SK-N-SH treated with all-trans-retinoic acid at 6 μM for 48 hours (cell line): Measurements from ENCODE around the gene TBC1D25.

Experiments used
- ATAC-seq: fragments of 200-7000 bp; cut with Tn5 transposase; 3 replicates; pipeline ENCODE4 v1.9.1; 2020; ENCODE audit warnings: mild to moderate bottlenecking, moderate library complexity
- BACH2 ChIP-seq: fragments of 250-450 bp; sonication (Bioruptor Pico); IDR thresholded peaks from 2 replicates; pipeline ENCODE4 v1.9.0; 2021; ENCODE audit warnings: mild to moderate bottlenecking, borderline replicate concordance
- CSDC2 ChIP-seq: fragments of 250-450 bp; sonication (Bioruptor Pico); IDR thresholded peaks from 2 replicates; pipeline ENCODE4 v1.5.0; 2020; ENCODE audit warnings: mild to moderate bottlenecking, moderate library complexity
- ESRRG ChIP-seq: fragments of 250-450 bp; sonication (Bioruptor Pico); IDR thresholded peaks from 2 replicates; pipeline ENCODE4 v1.6.1; 2021; ENCODE audit warnings: mild to moderate bottlenecking
- GLIS3 ChIP-seq: fragments of 250-450 bp; sonication (Bioruptor Pico); IDR thresholded peaks from 2 replicates; pipeline ENCODE4 v1.5.0; 2020; ENCODE audit warnings: mild to moderate bottlenecking, moderate library complexity
- ISL1 ChIP-seq: fragments of 250-450 bp; sonication (Bioruptor Pico); IDR thresholded peaks from 2 replicates; pipeline ENCODE4 v2.1.2; 2022; ENCODE audit warnings: mild to moderate bottlenecking, moderate library complexity
- OSR1 ChIP-seq: fragments of 250-450 bp; sonication (Bioruptor Pico); IDR thresholded peaks from 2 replicates; pipeline ENCODE4 v1.8.0; 2022; ENCODE audit warnings: moderate library complexity, mild to moderate bottlenecking, inconsistent platforms
- POU6F1 ChIP-seq: fragments of 250-450 bp; sonication (Bioruptor Pico); IDR thresholded peaks from 2 replicates; pipeline ENCODE4 v1.8.0; 2021; ENCODE audit warnings: low read depth, mild to moderate bottlenecking, moderate library complexity, borderline replicate concordance
- PPARA ChIP-seq: fragments of 250-450 bp; sonication (Bioruptor Pico); IDR thresholded peaks from 2 replicates; pipeline ENCODE4 v1.5.0; 2020; ENCODE audit warnings: mild to moderate bottlenecking, borderline replicate concordance
- RARB ChIP-seq: fragments of 250-450 bp; sonication (Bioruptor Pico); IDR thresholded peaks from 2 replicates; pipeline ENCODE4 v1.8.0; 2021; ENCODE audit warnings: mild to moderate bottlenecking, moderate library complexity
- SNAI2 ChIP-seq: fragments of 250-450 bp; sonication (Bioruptor Pico); IDR thresholded peaks from 2 replicates; pipeline ENCODE4 v1.5.0; 2020; ENCODE audit warnings: mild to moderate bottlenecking, moderate library complexity
- TOX ChIP-seq: fragments of 250-450 bp; sonication (Bioruptor Pico); IDR thresholded peaks from 2 replicates; pipeline ENCODE4 v1.8.0; 2021; ENCODE audit warnings: mild to moderate bottlenecking, moderate library complexity, borderline replicate concordance
- TSHZ2 ChIP-seq: fragments of 250-450 bp; sonication (Bioruptor Pico); IDR thresholded peaks from 2 replicates; pipeline ENCODE4 v1.5.0; 2020; ENCODE audit warnings: mild to moderate bottlenecking, moderate library complexity
- ZC3H10 ChIP-seq: fragments of 250-450 bp; sonication (Bioruptor Pico); IDR thresholded peaks from 2 replicates; pipeline ENCODE4 v1.5.1; 2021; ENCODE audit warnings: mild to moderate bottlenecking, moderate library complexity
- ZFP3 ChIP-seq: fragments of 250-450 bp; sonication (Bioruptor Pico); IDR thresholded peaks from 2 replicates; pipeline ENCODE4 v1.5.0; 2020; ENCODE audit warnings: mild to moderate bottlenecking, moderate library complexity
- ZFP30 ChIP-seq: fragments of 450-650 bp; formaldehyde crosslinking; IDR thresholded peaks from 2 replicates; pipeline ENCODE4 v1.5.0; 2022; ENCODE audit warnings: mild to moderate bottlenecking, moderate library complexity
- ZNF565 ChIP-seq: fragments of 450-650 bp; formaldehyde crosslinking; conservative IDR thresholded peaks from 2 replicates; pipeline ENCODE4 v1.5.0; 2020; ENCODE audit warnings: low read depth, mild to moderate bottlenecking, moderate library complexity
- ZNF70 ChIP-seq: fragments of 450-650 bp; formaldehyde crosslinking; IDR thresholded peaks from 2 replicates; pipeline ENCODE4 v1.5.0; 2020; ENCODE audit warnings: mild to moderate bottlenecking, moderate library complexity
- ZNF8 ChIP-seq: fragments of 450-650 bp; formaldehyde crosslinking; IDR thresholded peaks from 2 replicates; pipeline ENCODE4 v1.5.0; 2020; ENCODE audit warnings: mild to moderate bottlenecking, moderate library complexity
- TF ChIP-seq, protein P1 (sequence below): fragments of 250-450 bp; sonication (Bioruptor Pico); IDR thresholded peaks from 2 replicates; pipeline ENCODE4 v1.5.1; 2021; ENCODE audit warnings: mild to moderate bottlenecking, moderate library complexity
- TF ChIP-seq, protein P2 (sequence below): fragments of 250-450 bp; sonication (Bioruptor Pico); IDR thresholded peaks from 2 replicates; pipeline ENCODE4 v1.8.0; 2020; ENCODE audit warnings: mild to moderate bottlenecking, moderate library complexity, borderline replicate concordance
- TF ChIP-seq, protein P3 (sequence below): fragments of 250-450 bp; sonication (Bioruptor Pico); IDR thresholded peaks from 2 replicates; pipeline ENCODE4 v1.5.1; 2020; ENCODE audit warnings: low read depth, mild to moderate bottlenecking, moderate library complexity

Gene TBC1D25

DNA sequence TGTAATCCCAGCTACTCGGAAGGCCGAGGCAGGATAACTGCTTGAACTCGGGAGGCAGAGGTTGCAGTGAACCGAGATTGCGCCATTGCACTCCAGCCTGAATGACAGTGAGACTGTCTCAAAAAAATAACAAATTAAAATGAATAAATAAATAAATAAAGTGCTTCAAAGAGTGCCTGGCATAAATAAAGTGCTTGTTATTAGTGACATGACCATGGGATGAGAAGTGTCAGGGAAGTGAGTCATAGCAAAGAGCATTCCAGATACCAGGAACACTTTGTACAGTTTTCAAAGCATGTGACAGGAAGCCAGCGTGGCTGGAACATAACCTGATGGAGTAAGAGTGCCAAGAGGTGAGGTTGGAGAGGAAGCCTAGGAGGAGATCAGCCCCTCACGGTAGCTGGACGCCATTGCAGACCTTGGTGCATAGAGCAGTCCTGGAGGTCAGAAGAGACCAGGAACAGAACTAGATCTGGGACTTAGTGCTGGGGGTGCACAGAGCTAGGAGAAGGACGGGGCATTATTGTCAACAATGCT lies 51.8 kb downstream of the TBC1D25 start:
- ATAC-seq = peak; percentile 82
- no peak for TF ChIP-seq POU6F1 (CRISPR knock-in tag)
- TF ChIP-seq, protein P1, sequence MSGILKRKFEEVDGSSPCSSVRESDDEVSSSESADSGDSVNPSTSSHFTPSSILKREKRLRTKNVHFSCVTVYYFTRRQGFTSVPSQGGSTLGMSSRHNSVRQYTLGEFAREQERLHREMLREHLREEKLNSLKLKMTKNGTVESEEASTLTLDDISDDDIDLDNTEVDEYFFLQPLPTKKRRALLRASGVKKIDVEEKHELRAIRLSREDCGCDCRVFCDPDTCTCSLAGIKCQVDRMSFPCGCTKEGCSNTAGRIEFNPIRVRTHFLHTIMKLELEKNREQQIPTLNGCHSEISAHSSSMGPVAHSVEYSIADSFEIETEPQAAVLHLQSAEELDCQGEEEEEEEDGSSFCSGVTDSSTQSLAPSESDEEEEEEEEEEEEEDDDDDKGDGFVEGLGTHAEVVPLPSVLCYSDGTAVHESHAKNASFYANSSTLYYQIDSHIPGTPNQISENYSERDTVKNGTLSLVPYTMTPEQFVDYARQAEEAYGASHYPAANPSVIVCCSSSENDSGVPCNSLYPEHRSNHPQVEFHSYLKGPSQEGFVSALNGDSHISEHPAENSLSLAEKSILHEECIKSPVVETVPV (CRISPR knock-in tag) = no peak
- no peak for TF ChIP-seq TSHZ2
- no peak for TF ChIP-seq SNAI2 (CRISPR knock-in tag)
- peak; percentile 40; the same call in 1 of the 2 replicates for TF ChIP-seq ISL1 (CRISPR knock-in tag)
- TF ChIP-seq, protein P2, sequence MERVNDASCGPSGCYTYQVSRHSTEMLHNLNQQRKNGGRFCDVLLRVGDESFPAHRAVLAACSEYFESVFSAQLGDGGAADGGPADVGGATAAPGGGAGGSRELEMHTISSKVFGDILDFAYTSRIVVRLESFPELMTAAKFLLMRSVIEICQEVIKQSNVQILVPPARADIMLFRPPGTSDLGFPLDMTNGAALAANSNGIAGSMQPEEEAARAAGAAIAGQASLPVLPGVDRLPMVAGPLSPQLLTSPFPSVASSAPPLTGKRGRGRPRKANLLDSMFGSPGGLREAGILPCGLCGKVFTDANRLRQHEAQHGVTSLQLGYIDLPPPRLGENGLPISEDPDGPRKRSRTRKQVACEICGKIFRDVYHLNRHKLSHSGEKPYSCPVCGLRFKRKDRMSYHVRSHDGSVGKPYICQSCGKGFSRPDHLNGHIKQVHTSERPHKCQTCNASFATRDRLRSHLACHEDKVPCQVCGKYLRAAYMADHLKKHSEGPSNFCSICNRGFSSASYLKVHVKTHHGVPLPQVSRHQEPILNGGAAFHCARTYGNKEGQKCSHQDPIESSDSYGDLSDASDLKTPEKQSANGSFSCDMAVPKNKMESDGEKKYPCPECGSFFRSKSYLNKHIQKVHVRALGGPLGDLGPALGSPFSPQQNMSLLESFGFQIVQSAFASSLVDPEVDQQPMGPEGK (CRISPR knock-in tag) = no peak

GRCh38 chrX:48592971-48593370 lies 53.5 kb downstream of the TBC1D25 start:
- TF ChIP-seq ESRRG (CRISPR knock-in tag) = no peak
- no peak for TF ChIP-seq ISL1 (CRISPR knock-in tag)
- no peak for TF ChIP-seq TOX
- TF ChIP-seq ZNF8 (CRISPR knock-in tag) = no peak
- no peak for TF ChIP-seq POU6F1 (CRISPR knock-in tag)
- TF ChIP-seq, protein P1 (CRISPR knock-in tag) = no peak
- TF ChIP-seq GLIS3 (CRISPR knock-in tag) = no peak
- TF ChIP-seq, protein P3, sequence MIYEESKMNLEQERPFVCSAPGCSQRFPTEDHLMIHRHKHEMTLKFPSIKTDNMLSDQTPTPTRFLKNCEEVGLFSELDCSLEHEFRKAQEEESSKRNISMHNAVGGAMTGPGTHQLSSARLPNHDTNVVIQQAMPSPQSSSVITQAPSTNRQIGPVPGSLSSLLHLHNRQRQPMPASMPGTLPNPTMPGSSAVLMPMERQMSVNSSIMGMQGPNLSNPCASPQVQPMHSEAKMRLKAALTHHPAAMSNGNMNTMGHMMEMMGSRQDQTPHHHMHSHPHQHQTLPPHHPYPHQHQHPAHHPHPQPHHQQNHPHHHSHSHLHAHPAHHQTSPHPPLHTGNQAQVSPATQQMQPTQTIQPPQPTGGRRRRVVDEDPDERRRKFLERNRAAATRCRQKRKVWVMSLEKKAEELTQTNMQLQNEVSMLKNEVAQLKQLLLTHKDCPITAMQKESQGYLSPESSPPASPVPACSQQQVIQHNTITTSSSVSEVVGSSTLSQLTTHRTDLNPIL (CRISPR knock-in tag) = no peak
- TF ChIP-seq OSR1 (CRISPR knock-in tag) = no peak
- no peak for TF ChIP-seq ZNF565 (CRISPR knock-in tag)
- TF ChIP-seq ZC3H10 (CRISPR knock-in tag) = no peak
- no peak for TF ChIP-seq SNAI2 (CRISPR knock-in tag)
- no peak for TF ChIP-seq ZNF70 (CRISPR knock-in tag)
- no peak for TF ChIP-seq ZFP30 (CRISPR knock-in tag)
- no peak for TF ChIP-seq PPARA
- no peak for TF ChIP-seq ZFP3 (CRISPR knock-in tag)
- TF ChIP-seq BACH2 = no peak
- TF ChIP-seq RARB = no peak
- no peak for TF ChIP-seq CSDC2
- no peak for ATAC-seq
